Mesothelial cell of epicardium (in vitro differentiated cells): ENCODE measurements around the gene CTDSP1. TPM values are rescaled to one million over a fixed set of nuclear protein-coding genes. Genes with fewer than 3 reads are reported as not detected.

Source experiments
- DNase-seq, 2 experiments: peaks; one replicate each; pipeline ENCODE4 v3.0.0; 2021; ENCODE audit warnings: low spot score in 2 of 2; ENCODE audit not compliant: unreplicated experiment in 2 of 2
- H3K27ac Mint-ChIP-seq: 2 replicates; pipeline ENCODE4 v1.8.0; 2021; ENCODE audit warnings: mixed read lengths
- H3K27me3 Mint-ChIP-seq: 2 replicates; pipeline ENCODE4 v1.8.0; 2021; ENCODE audit warnings: low read depth, mixed read lengths
- H3K36me3 Mint-ChIP-seq: 2 replicates; pipeline ENCODE4 v1.8.0; 2021; ENCODE audit warnings: mixed read lengths
- H3K4me1 Mint-ChIP-seq: 2 replicates; pipeline ENCODE4 v1.8.0; 2021; ENCODE audit warnings: mixed read lengths
- H3K4me3 Mint-ChIP-seq: 2 replicates; pipeline ENCODE4 v1.8.0; 2021; ENCODE audit warnings: mild to moderate bottlenecking, moderate library complexity, mixed read lengths
- H3K9me3 Mint-ChIP-seq: 2 replicates; pipeline ENCODE4 v1.8.0; 2021; ENCODE audit warnings: mixed read lengths
- CTCF ChIP-seq: fragments of 200-600 bp; sonication (generic); IDR thresholded peaks from one replicate; pipeline ENCODE4 v1.5.0; 2021; ENCODE audit warnings: antibody characterized with exemption; ENCODE audit not compliant: unreplicated experiment
- total RNA-seq: library from RNA; stranded (reverse); gene quantifications from 3 replicates; pipeline ENCODE4 v1.2.1, GENCODE V29; 2021

Gene CTDSP1
- total RNA-seq, 1 donor from 2014 or later: 134 TPM

GRCh38 chr2:218362606-218363005 is 37.1 kb upstream of the CTDSP1 start:
- no peaks in the 10 kb centered on the region for H3K36me3 Mint-ChIP-seq
- H3K9me3 Mint-ChIP-seq: no peaks in the 10 kb centered on the region
- no peak for TF ChIP-seq CTCF
- no peak overlapping the region for H3K4me3 Mint-ChIP-seq
- peaks cover 18% of the 10 kb centered on the region for H3K4me1 Mint-ChIP-seq
- no peaks in the 10 kb centered on the region for H3K27me3 Mint-ChIP-seq
- no peak overlapping the region for H3K27ac Mint-ChIP-seq
- no peak for DNase-seq

- no peak for DNase-seq
- Mint-ChIP-seq H3K4me1 (peaks cover 15% of the 10 kb centered on the region), H3K27ac (no peak overlapping the region), H3K27me3 (no peaks in the 10 kb centered on the region), H3K36me3 (no peaks in the 10 kb centered on the region), H3K9me3 (no peaks in the 10 kb centered on the region), H3K4me3 (no peak overlapping the region)
- TF ChIP-seq CTCF: no peak
These were observed 35.9 kb upstream of the CTDSP1 start for GRCh38 chr2:218363736-218364135.

DNA sequence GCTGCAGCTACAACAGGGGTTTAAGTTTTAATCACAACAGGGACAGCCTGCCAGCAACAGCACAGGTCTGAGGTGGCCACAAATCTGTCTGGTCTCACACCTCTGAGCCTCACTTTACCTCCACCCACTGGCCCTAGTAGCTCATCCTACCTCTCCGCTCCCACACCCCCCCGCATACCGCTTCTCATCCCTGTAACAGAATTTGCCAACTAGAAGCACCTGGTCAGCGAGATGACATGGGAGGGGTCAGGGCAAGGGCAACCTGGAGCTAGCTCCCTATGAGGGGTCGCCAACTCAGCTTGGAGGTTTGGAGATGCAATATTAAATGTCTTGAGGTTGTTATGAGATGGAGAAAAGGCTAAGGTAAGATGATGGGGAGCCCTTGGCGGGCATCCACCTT is 35.5 kb upstream of the CTDSP1 start:
- TF ChIP-seq CTCF: no peak
- Mint-ChIP-seq H3K27ac (no peak overlapping the region), H3K4me3 (no peak overlapping the region), H3K9me3 (no peaks in the 10 kb centered on the region), H3K4me1 (peaks cover 18% of the 10 kb centered on the region), H3K36me3 (no peaks in the 10 kb centered on the region), H3K27me3 (no peaks in the 10 kb centered on the region)
- DNase-seq: no peak

GRCh38 chr2:218366621-218367414 is 32.9 kb upstream of the CTDSP1 start:
- Mint-ChIP-seq H3K27me3 (no peaks in the 10 kb centered on the region), H3K27ac (peak overlapping the region; percentile 6), H3K4me3 (peak overlapping the region; percentile 65), H3K9me3 (no peaks in the 10 kb centered on the region), H3K36me3 (no peaks in the 10 kb centered on the region), H3K4me1 (peaks cover 11% of the 10 kb centered on the region)
- no peak for TF ChIP-seq CTCF
- DNase-seq: no peak

- no peaks in the 10 kb centered on the region for H3K9me3 Mint-ChIP-seq
- H3K27me3 Mint-ChIP-seq: no peaks in the 10 kb centered on the region
- DNase-seq: peak in 1 of 2 experiments; percentile 55
- no peaks in the 10 kb centered on the region for H3K36me3 Mint-ChIP-seq
- H3K27ac Mint-ChIP-seq: peak overlapping the region; percentile 73
- H3K4me1 Mint-ChIP-seq: peaks cover 11% of the 10 kb centered on the region
- TF ChIP-seq CTCF: no peak
- peak overlapping the region; percentile 65 for H3K4me3 Mint-ChIP-seq
These were observed 32.1 kb upstream of the CTDSP1 start for GRCh38 chr2:218367415-218368149.
